ENCODE data around the gene ABCD3.

GRCh38 chr1:94408104-94408830 lies 9.9 kb upstream of the ABCD3 start:
- TF ChIP-seq, protein P1, sequence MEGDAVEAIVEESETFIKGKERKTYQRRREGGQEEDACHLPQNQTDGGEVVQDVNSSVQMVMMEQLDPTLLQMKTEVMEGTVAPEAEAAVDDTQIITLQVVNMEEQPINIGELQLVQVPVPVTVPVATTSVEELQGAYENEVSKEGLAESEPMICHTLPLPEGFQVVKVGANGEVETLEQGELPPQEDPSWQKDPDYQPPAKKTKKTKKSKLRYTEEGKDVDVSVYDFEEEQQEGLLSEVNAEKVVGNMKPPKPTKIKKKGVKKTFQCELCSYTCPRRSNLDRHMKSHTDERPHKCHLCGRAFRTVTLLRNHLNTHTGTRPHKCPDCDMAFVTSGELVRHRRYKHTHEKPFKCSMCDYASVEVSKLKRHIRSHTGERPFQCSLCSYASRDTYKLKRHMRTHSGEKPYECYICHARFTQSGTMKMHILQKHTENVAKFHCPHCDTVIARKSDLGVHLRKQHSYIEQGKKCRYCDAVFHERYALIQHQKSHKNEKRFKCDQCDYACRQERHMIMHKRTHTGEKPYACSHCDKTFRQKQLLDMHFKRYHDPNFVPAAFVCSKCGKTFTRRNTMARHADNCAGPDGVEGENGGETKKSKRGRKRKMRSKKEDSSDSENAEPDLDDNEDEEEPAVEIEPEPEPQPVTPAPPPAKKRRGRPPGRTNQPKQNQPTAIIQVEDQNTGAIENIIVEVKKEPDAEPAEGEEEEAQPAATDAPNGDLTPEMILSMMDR (IDR thresholded peaks at IDR 0.05), result no peak
- no peak for TF ChIP-seq POLR2A (IDR thresholded peaks at IDR 0.05)
- no peak for TF ChIP-seq EP300 (IDR thresholded peaks at IDR 0.05)
